ENCODE measurements around the gene OR9A2. TPM values are rescaled to one million over a fixed set of nuclear protein-coding genes. Genes with fewer than 3 reads are reported as not detected.

The OR9A2 gene
- total RNA-seq: not detected in 2 replicates

DNA sequence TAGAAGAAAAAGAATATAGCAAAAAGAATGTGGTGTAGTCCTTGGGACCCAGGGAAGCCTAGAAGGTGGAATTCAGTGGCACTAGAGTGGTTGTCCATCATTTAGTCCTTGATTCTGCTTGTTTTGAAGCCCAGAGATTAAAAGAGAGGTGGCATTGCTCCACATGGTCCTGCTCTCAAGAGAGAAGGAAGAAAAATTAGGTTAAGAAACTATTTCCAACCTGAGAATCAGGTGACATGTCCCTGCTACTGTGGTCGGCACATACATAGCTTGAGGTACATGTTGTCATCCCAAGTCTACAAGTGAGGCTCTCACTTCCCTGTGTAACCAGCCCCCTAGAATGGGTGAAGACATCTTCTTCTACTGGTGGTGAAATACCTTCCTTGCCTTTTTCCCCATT, at the start of gene OR9A2:
TSS of gene OR9A2 (minus strand) at position 101 of the 400 bp plus-strand sequence. CDS start at position 101, 0 bp downstream.

DNA sequence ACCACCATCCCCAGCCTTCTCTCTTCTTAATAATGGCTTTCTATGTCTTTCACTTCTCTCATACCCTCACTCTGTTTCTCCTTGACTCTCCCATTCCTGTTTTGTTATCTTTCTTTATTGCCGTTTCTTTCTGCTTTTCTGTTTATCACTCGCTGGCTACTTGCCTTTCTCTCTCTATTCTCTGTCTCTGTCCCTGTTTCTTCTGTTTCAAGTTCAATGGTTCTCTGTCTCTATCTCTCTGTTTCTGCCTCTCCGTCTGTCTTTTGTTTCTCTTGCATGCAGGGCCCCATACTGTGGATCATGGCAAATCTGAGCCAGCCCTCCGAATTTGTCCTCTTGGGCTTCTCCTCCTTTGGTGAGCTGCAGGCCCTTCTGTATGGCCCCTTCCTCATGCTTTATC, 25.1 kb upstream of the OR9A2 start, which contains the start of gene OR6V1:
TSS of gene OR6V1 (plus strand) at position 301 of the 400 bp plus-strand sequence. CDS start at position 301, 0 bp downstream.

Other genes starting within 250 kb of the OR9A2 start
- 1.8 and 3.2 TPM in 2 replicates for gene EPHB6, start 172.1 kb downstream of the OR9A2 start, total RNA-seq
- gene TRPV6, start 141.4 kb downstream of the OR9A2 start, total RNA-seq: 0.28 TPM in 1 of 2 replicates, not detected in the other
- gene TRPV5, start 93.4 kb downstream of the OR9A2 start, total RNA-seq: not detected in 2 replicates
- gene LLCFC1, start 87.6 kb downstream of the OR9A2 start, total RNA-seq: not detected in 2 replicates
- 0.14 TPM in 1 of 2 replicates, not detected in the other for gene KEL, start 64.8 kb downstream of the OR9A2 start, total RNA-seq
- gene OR6V1, start 25.2 kb upstream of the OR9A2 start, total RNA-seq: not detected in 2 replicates
- not detected in 2 replicates for gene PIP, start 104.9 kb upstream of the OR9A2 start, total RNA-seq
- not detected in 2 replicates for gene TAS2R39, start 156.3 kb upstream of the OR9A2 start, total RNA-seq
- gene TAS2R40, start 194.9 kb upstream of the OR9A2 start, total RNA-seq: not detected in 2 replicates
- gene GSTK1, start 236.3 kb upstream of the OR9A2 start, total RNA-seq: 82.7 and 96.0 TPM in 2 replicates

Data from airway epithelial cell (primary cell).